GM19467 (cell line): ENCODE measurements around the gene SLC8A2.
A peak's percentile ranks its signal among the peaks of the same experiment; 100 is the strongest.
"Not testable (repeated sequence)": the region's sequence is repeated elsewhere in the genome, so short reads cannot be mapped to it uniquely, and the experiment has no call there.

Experiments
- ATAC-seq: cut with Tn5 transposase; IDR thresholded peaks from one replicate; pipeline ENCODE4 v1.9.1; 2021; ENCODE audit warnings: mild to moderate bottlenecking, moderate library complexity; ENCODE audit not compliant: unreplicated experiment

Gene SLC8A2

GRCh38 chr19:47487551-47488515 is 16.1 kb upstream of the SLC8A2 start:
- no peak for ATAC-seq

GRCh38 chr19:47486900-47487299 is 15.2 kb upstream of the SLC8A2 start:
- ATAC-seq: no peak

GRCh38 chr19:47486220-47486619 is 14.5 kb upstream of the SLC8A2 start:
- ATAC-seq: not testable (repeated sequence)

GRCh38 chr19:47485210-47485609 is 13.5 kb upstream of the SLC8A2 start:
- ATAC-seq: no peak

- peak; percentile 63 for ATAC-seq
Observed at GRCh38 chr19:47483800-47484690, 12.4 kb upstream of the SLC8A2 start, which contains the start of gene KPTN. KPTN (minus strand) TSS chr19:47484219; CDS start chr19:47484160, 59 bp downstream.

GRCh38 chr19:47483200-47483599 is 11.5 kb upstream of the SLC8A2 start:
- ATAC-seq: no peak

GRCh38 chr19:47481460-47482052 is 9.9 kb upstream of the SLC8A2 start:
- no peak for ATAC-seq

- ATAC-seq: no peak
Observed at GRCh38 chr19:47480658-47481057, 9.0 kb upstream of the SLC8A2 start.

GRCh38 chr19:47479701-47480503 is 8.2 kb upstream of the SLC8A2 start:
- no peak for ATAC-seq

- no peak for ATAC-seq
Observed at GRCh38 chr19:47476438-47476972, 4.8 kb upstream of the SLC8A2 start.

GRCh38 chr19:47475465-47475864 is 3.8 kb upstream of the SLC8A2 start:
- ATAC-seq: no peak

- no peak for ATAC-seq
Observed at GRCh38 chr19:47473336-47473735, 1.6 kb upstream of the SLC8A2 start.

- ATAC-seq: no peak
Observed at GRCh38 chr19:47471381-47471732, 336 bp downstream of the SLC8A2 start.

- ATAC-seq: no peak
Observed at GRCh38 chr19:47470447-47471195, 1.1 kb downstream of the SLC8A2 start.

GRCh38 chr19:47469719-47470118 is 2.0 kb downstream of the SLC8A2 start:
- ATAC-seq: no peak

GRCh38 chr19:47469363-47469700 is 2.4 kb downstream of the SLC8A2 start:
- no peak for ATAC-seq

- ATAC-seq: no peak
Observed at GRCh38 chr19:47467914-47468313, 3.8 kb downstream of the SLC8A2 start.

GRCh38 chr19:47465957-47466356 is 5.7 kb downstream of the SLC8A2 start:
- ATAC-seq: no peak

GRCh38 chr19:47464675-47465419 is 6.8 kb downstream of the SLC8A2 start:
- ATAC-seq: no peak
